HCT116 (cell line): ENCODE data around the gene TMTC1. TPM values are rescaled to one million over a fixed set of nuclear protein-coding genes. Genes with fewer than 3 reads are reported as not detected.
A peak's percentile ranks its signal among the peaks of the same experiment; 100 is the strongest.

Experiments used
- ATAC-seq: fragments of 200-7000 bp; cut with Tn5 transposase; 2 replicates; pipeline ENCODE4 v1.9.1; 2020; ENCODE audit warnings: mild to moderate bottlenecking, moderate library complexity
- BruUV-seq: library from RNA; stranded (reverse); fragments of 400-500 nt; replicated peaks from 2 replicates; lab custom pipeline; 2021; lab: Mats Ljungman, UMichigan
- CTCF ChIA-PET: fragments of 300-600 bp; sonication (Branson Sonifier 250); formaldehyde crosslinking; loops from one replicate; lab custom pipeline; 2021; ENCODE audit warnings: antibody characterized with exemption; lab: Charles Lee
- POLR2A ChIA-PET: fragments of 300-600, 350-600 bp; sonication (Branson Sonifier 250); formaldehyde crosslinking; loops from one replicate; lab custom pipeline; 2021; ENCODE audit warnings: antibody characterized with exemption; lab: Charles Lee
- RAD21 ChIA-PET, 2 experiments: fragments of 300-600 bp; sonication (Branson Sonifier 250); formaldehyde crosslinking; loops; one replicate each; lab custom pipeline; 2023; ENCODE audit warnings: low total read pairs in 2 of 2; ENCODE audit not compliant: uncharacterized antibody in 2 of 2, unreplicated experiment in 2 of 2, low non-redundant PET in 1 of 2; lab: Charles Lee
- DNase-seq: peaks from one replicate; pipeline ENCODE4 v3.0.0-alpha.2; 2010; ENCODE audit warnings: low read depth, low spot score
- H2AFZ ChIP-seq: fragments of 200-600 bp; shearing (Covaris generic), sonication (generic); 2 replicates; pipeline ENCODE4 v1.6.1; 2017; ENCODE audit warnings: low read depth, mixed run types, mixed read lengths, antibody characterized with exemption, low read length; ENCODE audit not compliant: poor library complexity, severe bottlenecking
- H3K27ac ChIP-seq: 2 replicates; pipeline ENCODE4 v1.5.1; 2012; ENCODE audit warnings: low read depth, low read length
- H3K27me3 ChIP-seq: fragments of 200-600 bp; sonication (generic); 2 replicates; pipeline ENCODE4 v1.6.1; 2016; ENCODE audit warnings: mixed run types, low read length, mixed read lengths; ENCODE audit not compliant: insufficient read depth
- H3K36me3 ChIP-seq, 2 experiments: fragments of 200-500 bp in 1 of 2; fragments of 200-600 bp in 1 of 2; sonication (Bioruptor generic) in 1 of 2; sonication (generic) in 1 of 2; 2 replicates each; pipeline versions ENCODE4 v1.5.1 to v1.6.1; 2014 to 2016; ENCODE audit warnings: low read length in 2 of 2, inconsistent platforms in 1 of 2, mixed read lengths in 1 of 2, mixed run types in 1 of 2; ENCODE audit not compliant: insufficient read depth in 2 of 2, control insufficient read depth in 1 of 2
- H3K4me1 ChIP-seq, 2 experiments: fragments of 200-600 bp in 1 of 2; sonication (generic) in 1 of 2; 2 replicates each; pipeline versions ENCODE4 v1.5.1 to v1.6.1; 2012 to 2017; ENCODE audit warnings: low read length in 2 of 2, inconsistent platforms in 1 of 2, mild to moderate bottlenecking in 1 of 2, mixed read lengths in 1 of 2, mixed run types in 1 of 2, moderate library complexity in 1 of 2; ENCODE audit not compliant: insufficient read depth in 2 of 2, control insufficient read depth in 1 of 2
- H3K4me2 ChIP-seq: fragments of 200-600 bp; sonication (generic); 2 replicates; pipeline ENCODE4 v1.6.1; 2017; ENCODE audit warnings: mixed run types, low read length, mixed read lengths
- H3K4me3 ChIP-seq, 2 experiments: fragments of 200-600 bp in 1 of 2; sonication (generic) in 1 of 2; replicated peaks in 1 of 2; 2 replicates each; pipeline ENCODE4 v1.5.1; 2011 to 2016; ENCODE audit warnings: low read length in 2 of 2, control low read depth in 1 of 2, low read depth in 1 of 2, mild to moderate bottlenecking in 1 of 2, mixed read lengths in 1 of 2, mixed run types in 1 of 2
- H3K79me2 ChIP-seq: fragments of 200-600 bp; sonication (generic); 2 replicates; pipeline ENCODE4 v1.6.1; 2017; ENCODE audit warnings: mild to moderate bottlenecking, mixed run types, low read length, moderate library complexity, mixed read lengths; ENCODE audit not compliant: insufficient read depth
- H3K9ac ChIP-seq: fragments of 200-600 bp; sonication (generic); 2 replicates; pipeline ENCODE4 v1.6.1; 2016; ENCODE audit warnings: low read length, mixed read lengths
- H3K9me2 ChIP-seq: fragments of 200-600 bp; sonication (generic), shearing (Covaris generic); 2 replicates; pipeline ENCODE4 v1.6.1; 2017; ENCODE audit warnings: mixed run types, mild to moderate bottlenecking, moderate library complexity; ENCODE audit not compliant: insufficient read depth
- H3K9me3 ChIP-seq, 2 experiments: fragments of 200-500 bp in 1 of 2; fragments of 200-600 bp in 1 of 2; sonication (Bioruptor generic) in 1 of 2; sonication (generic) in 1 of 2; 2 replicates each; pipeline ENCODE4 v1.6.1; 2014 to 2017; ENCODE audit warnings: low read length in 2 of 2, mixed read lengths in 2 of 2, inconsistent platforms in 1 of 2, low read depth in 1 of 2, mild to moderate bottlenecking in 1 of 2, mixed run types in 1 of 2, moderate library complexity in 1 of 2; ENCODE audit not compliant: control insufficient read depth in 1 of 2, insufficient read depth in 1 of 2
- H4K20me1 ChIP-seq: fragments of 200-600 bp; sonication (generic), shearing (Covaris generic); 2 replicates; pipeline ENCODE4 v1.6.1; 2017; ENCODE audit warnings: mixed run types, mild to moderate bottlenecking, moderate library complexity; ENCODE audit not compliant: insufficient read depth
- ELF1 ChIP-seq: IDR thresholded peaks from 2 replicates; pipeline ENCODE4 v1.6.1; 2012; ENCODE audit warnings: low read depth, borderline replicate concordance
- RAD21 ChIP-seq: IDR thresholded peaks from 2 replicates; pipeline ENCODE4 v1.6.1; 2012; ENCODE audit warnings: low read depth, mild to moderate bottlenecking
- SRF ChIP-seq: IDR thresholded peaks from 2 replicates; pipeline ENCODE4 v1.6.1; 2012; ENCODE audit warnings: low read depth
- ZFX ChIP-seq: fragments of 450-650 bp; IDR thresholded peaks from 2 replicates; pipeline ENCODE4 v1.6.1; 2017
- intact Hi-C: fragments of 100-400 bp; cut with micrococcal nuclease; formaldehyde crosslinking; loops from 2 replicates; pipeline ENCODE4 v1.10.0; 2022
- total RNA-seq: library from RNA; stranded (reverse); gene quantifications from one replicate; pipeline ENCODE4 v1.2.1, GENCODE V29; 2021; ENCODE audit not compliant: unreplicated experiment
- TF ChIP-seq, protein P1 (sequence below), 3 experiments: fragments of 200-600 bp in 1 of 3; sonication (generic) in 1 of 3; IDR thresholded peaks in 2 of 3; conservative IDR thresholded peaks in 1 of 3; 2 replicates each; pipeline ENCODE4 v1.5.1; 2012 to 2017; ENCODE audit warnings: low read depth in 2 of 3, low read length in 2 of 3, antibody characterized with exemption in 1 of 3, borderline replicate concordance in 1 of 3, control low read depth in 1 of 3, mild to moderate bottlenecking in 1 of 3, mixed read lengths in 1 of 3, mixed run types in 1 of 3, moderate library complexity in 1 of 3; ENCODE audit not compliant: insufficient read depth in 1 of 3

Gene TMTC1
- total RNA-seq, 1 experiment from 2014 or later: 2.0 TPM

DNA sequence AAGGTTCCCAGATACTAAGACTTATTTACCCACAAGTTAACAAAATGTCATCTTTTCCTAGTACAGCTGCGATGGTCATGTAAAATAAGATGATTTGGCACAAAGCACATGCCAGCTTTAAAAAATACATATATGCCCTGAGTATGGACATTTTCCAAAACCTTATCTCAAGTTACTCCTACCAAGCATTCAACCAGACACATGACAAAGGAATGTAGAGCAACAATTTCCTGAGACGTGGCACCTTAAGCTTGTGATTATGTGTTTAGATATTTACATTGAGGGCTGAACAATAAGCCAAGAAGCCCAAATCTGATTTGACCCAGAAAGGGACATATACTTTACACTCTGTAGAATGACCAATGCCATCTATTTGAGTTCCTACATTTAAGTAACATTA, 261.8 kb downstream of the TMTC1 start:
- intact Hi-C loops: no loop called here
- no TSS peak for BruUV-seq

DNA sequence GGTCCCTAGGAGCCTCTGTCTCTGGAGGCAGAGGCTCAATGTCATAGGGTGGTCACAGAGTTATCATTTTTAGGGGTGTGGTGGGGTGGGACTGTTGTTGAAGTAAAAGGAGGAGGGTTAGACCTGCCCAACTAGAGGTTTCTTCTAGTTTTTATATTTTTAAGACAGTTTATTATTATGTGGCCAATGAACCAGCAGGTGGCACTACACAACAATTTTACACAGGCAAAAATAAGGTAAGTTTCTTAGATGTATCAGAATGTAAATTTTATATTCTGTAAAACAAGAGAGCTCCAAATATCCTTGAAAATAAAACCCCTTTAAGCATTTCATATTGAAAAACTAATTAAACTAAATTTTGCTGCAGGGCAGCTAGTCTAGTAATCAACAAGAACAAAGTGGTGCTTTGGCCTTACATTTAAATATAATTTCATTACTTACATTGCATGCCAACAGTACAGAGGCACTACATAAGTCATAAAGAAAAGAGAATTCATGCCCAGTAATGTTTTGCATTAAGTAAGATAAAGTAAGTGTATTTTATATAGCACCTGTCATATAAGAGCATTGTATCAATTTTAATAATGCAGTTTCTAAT, 264.1 kb downstream of the TMTC1 start:
- H3K9me3 ChIP-seq: no peaks in the 10 kb centered on the region
- peak; percentile 75 for TF ChIP-seq RAD21
- TF ChIP-seq, protein P1, sequence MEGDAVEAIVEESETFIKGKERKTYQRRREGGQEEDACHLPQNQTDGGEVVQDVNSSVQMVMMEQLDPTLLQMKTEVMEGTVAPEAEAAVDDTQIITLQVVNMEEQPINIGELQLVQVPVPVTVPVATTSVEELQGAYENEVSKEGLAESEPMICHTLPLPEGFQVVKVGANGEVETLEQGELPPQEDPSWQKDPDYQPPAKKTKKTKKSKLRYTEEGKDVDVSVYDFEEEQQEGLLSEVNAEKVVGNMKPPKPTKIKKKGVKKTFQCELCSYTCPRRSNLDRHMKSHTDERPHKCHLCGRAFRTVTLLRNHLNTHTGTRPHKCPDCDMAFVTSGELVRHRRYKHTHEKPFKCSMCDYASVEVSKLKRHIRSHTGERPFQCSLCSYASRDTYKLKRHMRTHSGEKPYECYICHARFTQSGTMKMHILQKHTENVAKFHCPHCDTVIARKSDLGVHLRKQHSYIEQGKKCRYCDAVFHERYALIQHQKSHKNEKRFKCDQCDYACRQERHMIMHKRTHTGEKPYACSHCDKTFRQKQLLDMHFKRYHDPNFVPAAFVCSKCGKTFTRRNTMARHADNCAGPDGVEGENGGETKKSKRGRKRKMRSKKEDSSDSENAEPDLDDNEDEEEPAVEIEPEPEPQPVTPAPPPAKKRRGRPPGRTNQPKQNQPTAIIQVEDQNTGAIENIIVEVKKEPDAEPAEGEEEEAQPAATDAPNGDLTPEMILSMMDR (IDR thresholded peaks at IDR 0.05 in 2 of 3, conservative IDR thresholded peaks at IDR 0.05 in 1 of 3; ENCODE audit: borderline replicate concordance in 1 of 3, insufficient read depth in 1 of 3, low read depth in 2 of 3, low read length in 2 of 3): peak; percentile 47 to 66 (median 49); a peak in 5 of 6 replicates
- no peak for TF ChIP-seq ZFX
- no peaks in the 10 kb centered on the region for H3K4me1 ChIP-seq
- ChIA-PET POLR2A (no interaction called here), RAD21 (no interaction called here), CTCF (interaction anchor here (0.7 to 1.5 kb wide), 8 partner anchors 13 to 1294 kb away, joined by 3 to 4 read pairs (median 4); no protein-coding TSS in a partner anchor)
- H3K27ac ChIP-seq: no peak overlapping the region
- H3K4me2 ChIP-seq: no peak overlapping the region
- intact Hi-C loops: loop anchor here (1.0 to 10.0 kb wide), 6 partner anchors 455 to 1465 kb away; no protein-coding TSS in a partner anchor
- H2AFZ ChIP-seq: no peak overlapping the region
- no peak overlapping the region for H3K4me3 ChIP-seq
- H3K9me2 ChIP-seq: 0 out of 2 replicates have a peak, but pooled peaks cover 3% of the 10 kb centered on the region
- no peaks in the 10 kb centered on the region for H3K79me2 ChIP-seq
- H3K9ac ChIP-seq: no peak overlapping the region
- H4K20me1 ChIP-seq: no peaks in the 10 kb centered on the region
- H3K36me3 ChIP-seq: no peaks in the 10 kb centered on the region
- BruUV-seq: no TSS peak
- DNase-seq (peak; percentile 29), ATAC-seq (peak; percentile 64)
- no peaks in the 10 kb centered on the region for H3K27me3 ChIP-seq

More for the DNA sequence above, 261.8 kb downstream of the TMTC1 start:
- Histone ChIP-seq H3K4me1 (no peaks in the 10 kb centered on the region), H3K79me2 (no peaks in the 10 kb centered on the region), H4K20me1 (no peaks in the 10 kb centered on the region), H3K9me2 (0 out of 2 replicates have a peak, but pooled peaks cover 3% of the 10 kb centered on the region), H3K27ac (no peak overlapping the region), H3K9me3 (no peaks in the 10 kb centered on the region), H3K4me3 (no peak overlapping the region), H3K9ac (no peak overlapping the region), H2AFZ (no peak overlapping the region), H3K27me3 (no peaks in the 10 kb centered on the region), H3K4me2 (no peak overlapping the region), H3K36me3 (no peaks in the 10 kb centered on the region)
- TF ChIP-seq ELF1: no peak
- TF ChIP-seq SRF: no peak
- TF ChIP-seq, protein P1 (IDR thresholded peaks at IDR 0.05 in 2 of 3, conservative IDR thresholded peaks at IDR 0.05 in 1 of 3; ENCODE audit: borderline replicate concordance in 1 of 3, insufficient read depth in 1 of 3, low read depth in 2 of 3, low read length in 2 of 3): no peak
- ATAC-seq (no peak), DNase-seq (no peak)
- RAD21 ChIA-PET: interaction anchor here in 1 of 2 experiments (0.6 kb wide), 1 partner anchor 397 kb away, joined by 7 read pairs; no protein-coding TSS in a partner anchor
- POLR2A ChIA-PET: no interaction called here
- CTCF ChIA-PET: interaction anchor here (0.6 kb wide), 1 partner anchor 1174 kb away, joined by 4 read pairs; the partner anchor contains the start of gene IPO8
